Colon (tissue), 2 donors: ENCODE results near the gene NFIA.

Experiments used
- FAIRE-seq: peaks from 2 replicates; lab custom pipeline; 2012; peaks lifted over from hg19 to GRCh38; lab: Jason Lieb, UNC
- donor health status: control.
- donor health status: control.

NFIA gene

GRCh38 chr1:61395146-61395800, 312.9 kb downstream of the NFIA start:
- FAIRE-seq, result no peak

- FAIRE-seq, result no peak
Measured at GRCh38 chr1:61397495-61397894, 315.1 kb downstream of the NFIA start.

GRCh38 chr1:61397935-61398334, 315.6 kb downstream of the NFIA start:
- FAIRE-seq, result no peak

- no peak for FAIRE-seq
Measured at GRCh38 chr1:61399199-61399598, 316.8 kb downstream of the NFIA start.

- no peak for FAIRE-seq
Measured at GRCh38 chr1:61400131-61400770, 317.9 kb downstream of the NFIA start.

GRCh38 chr1:61400997-61401396, 318.6 kb downstream of the NFIA start:
- no peak for FAIRE-seq

GRCh38 chr1:61403679-61404596, 321.6 kb downstream of the NFIA start:
- FAIRE-seq, result no peak

GRCh38 chr1:61404597-61405376, 322.4 kb downstream of the NFIA start:
- no peak for FAIRE-seq

- FAIRE-seq, result no peak
Measured at GRCh38 chr1:61406467-61406866, 324.1 kb downstream of the NFIA start.

GRCh38 chr1:61412601-61413000, 330.2 kb downstream of the NFIA start:
- no peak for FAIRE-seq

GRCh38 chr1:61419196-61419595, 336.8 kb downstream of the NFIA start:
- no peak for FAIRE-seq

GRCh38 chr1:61419657-61420056, 337.3 kb downstream of the NFIA start:
- FAIRE-seq, result no peak

GRCh38 chr1:61420243-61420642, 337.9 kb downstream of the NFIA start:
- no peak for FAIRE-seq

- FAIRE-seq, result no peak
Measured at GRCh38 chr1:61420909-61421835, 338.8 kb downstream of the NFIA start.

GRCh38 chr1:61423643-61424042, 341.3 kb downstream of the NFIA start:
- no peak for FAIRE-seq

- no peak for FAIRE-seq
Measured at GRCh38 chr1:61424382-61424781, 342.0 kb downstream of the NFIA start.

GRCh38 chr1:61425040-61425439, 342.7 kb downstream of the NFIA start:
- no peak for FAIRE-seq

GRCh38 chr1:61426254-61426653, 343.9 kb downstream of the NFIA start:
- FAIRE-seq, result no peak

GRCh38 chr1:61426885-61427284, 344.5 kb downstream of the NFIA start:
- no peak for FAIRE-seq

GRCh38 chr1:61427510-61427909, 345.1 kb downstream of the NFIA start:
- FAIRE-seq, result no peak

GRCh38 chr1:61428146-61428545, 345.8 kb downstream of the NFIA start:
- FAIRE-seq, result no peak
